ENCODE data around the gene NTHL1. TPM values are rescaled to one million over a fixed set of nuclear protein-coding genes. Genes with fewer than 3 reads are reported as not detected.

The NTHL1 gene
- total RNA-seq, 1 experiment from 2014 or later, result 32.8 TPM

GRCh38 chr16:2079311-2079800, 31.7 kb upstream of the NTHL1 start:
- peaks cover 58% of the 10 kb centered on the region for H3K36me3 Mint-ChIP-seq (ENCODE audit: insufficient read depth, unreplicated experiment)
- no peaks in the 10 kb centered on the region for H3K4me1 Mint-ChIP-seq (ENCODE audit: low read depth, unreplicated experiment)
- intact Hi-C loops (cut with micrococcal nuclease; ENCODE audit: unreplicated experiment), result no loop called here
- no peak overlapping the region for H3K4me3 Mint-ChIP-seq (ENCODE audit: low read depth, unreplicated experiment)
- H3K9me3 Mint-ChIP-seq (ENCODE audit: low read depth, unreplicated experiment), result no peaks in the 10 kb centered on the region
- no peaks in the 10 kb centered on the region for H3K27me3 Mint-ChIP-seq (ENCODE audit: unreplicated experiment)
- TF ChIP-seq, protein P1, sequence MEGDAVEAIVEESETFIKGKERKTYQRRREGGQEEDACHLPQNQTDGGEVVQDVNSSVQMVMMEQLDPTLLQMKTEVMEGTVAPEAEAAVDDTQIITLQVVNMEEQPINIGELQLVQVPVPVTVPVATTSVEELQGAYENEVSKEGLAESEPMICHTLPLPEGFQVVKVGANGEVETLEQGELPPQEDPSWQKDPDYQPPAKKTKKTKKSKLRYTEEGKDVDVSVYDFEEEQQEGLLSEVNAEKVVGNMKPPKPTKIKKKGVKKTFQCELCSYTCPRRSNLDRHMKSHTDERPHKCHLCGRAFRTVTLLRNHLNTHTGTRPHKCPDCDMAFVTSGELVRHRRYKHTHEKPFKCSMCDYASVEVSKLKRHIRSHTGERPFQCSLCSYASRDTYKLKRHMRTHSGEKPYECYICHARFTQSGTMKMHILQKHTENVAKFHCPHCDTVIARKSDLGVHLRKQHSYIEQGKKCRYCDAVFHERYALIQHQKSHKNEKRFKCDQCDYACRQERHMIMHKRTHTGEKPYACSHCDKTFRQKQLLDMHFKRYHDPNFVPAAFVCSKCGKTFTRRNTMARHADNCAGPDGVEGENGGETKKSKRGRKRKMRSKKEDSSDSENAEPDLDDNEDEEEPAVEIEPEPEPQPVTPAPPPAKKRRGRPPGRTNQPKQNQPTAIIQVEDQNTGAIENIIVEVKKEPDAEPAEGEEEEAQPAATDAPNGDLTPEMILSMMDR (IDR thresholded peaks at IDR 0.05; ENCODE audit: unreplicated experiment), result no peak
- DNase-seq, result no peak
- H3K27ac Mint-ChIP-seq (ENCODE audit: unreplicated experiment), result no peak overlapping the region
- CTCF ChIA-PET, result no interaction called here
- no TSS peak for BruUV-seq (replicated peaks)

DNA sequence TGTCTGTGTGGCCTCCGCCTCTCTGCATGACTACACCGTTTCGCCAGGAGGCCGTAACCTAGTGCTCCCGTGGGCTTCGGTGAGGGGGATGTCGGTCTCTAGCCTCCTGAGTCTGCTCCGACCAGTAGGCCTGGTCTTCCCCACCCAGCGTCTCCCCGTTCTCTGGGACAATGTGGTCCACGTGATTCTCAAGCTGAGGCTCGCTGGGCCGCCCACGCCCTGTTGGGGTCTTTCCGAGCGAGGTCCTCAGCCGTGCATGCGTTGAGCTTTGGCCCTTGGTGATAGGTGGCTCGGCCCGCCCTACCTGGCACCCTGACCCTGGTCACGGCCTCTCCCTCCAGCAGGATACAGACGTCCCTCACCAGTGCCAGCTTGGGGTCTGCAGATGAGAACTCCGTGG, 31.1 kb upstream of the NTHL1 start:
- DNase-seq, result no peak
- no peak overlapping the region for H3K27ac Mint-ChIP-seq (ENCODE audit: unreplicated experiment)
- CTCF ChIA-PET, result no interaction called here
- H3K4me3 Mint-ChIP-seq (ENCODE audit: low read depth, unreplicated experiment), result no peak overlapping the region
- TF ChIP-seq, protein P1 (IDR thresholded peaks at IDR 0.05; ENCODE audit: unreplicated experiment), result no peak
- no peaks in the 10 kb centered on the region for H3K4me1 Mint-ChIP-seq (ENCODE audit: low read depth, unreplicated experiment)
- peaks cover 57% of the 10 kb centered on the region for H3K36me3 Mint-ChIP-seq (ENCODE audit: insufficient read depth, unreplicated experiment)
- no peaks in the 10 kb centered on the region for H3K27me3 Mint-ChIP-seq (ENCODE audit: unreplicated experiment)
- intact Hi-C loops (cut with micrococcal nuclease; ENCODE audit: unreplicated experiment), result no loop called here
- H3K9me3 Mint-ChIP-seq (ENCODE audit: low read depth, unreplicated experiment), result no peaks in the 10 kb centered on the region
- no TSS peak for BruUV-seq (replicated peaks)

DNA sequence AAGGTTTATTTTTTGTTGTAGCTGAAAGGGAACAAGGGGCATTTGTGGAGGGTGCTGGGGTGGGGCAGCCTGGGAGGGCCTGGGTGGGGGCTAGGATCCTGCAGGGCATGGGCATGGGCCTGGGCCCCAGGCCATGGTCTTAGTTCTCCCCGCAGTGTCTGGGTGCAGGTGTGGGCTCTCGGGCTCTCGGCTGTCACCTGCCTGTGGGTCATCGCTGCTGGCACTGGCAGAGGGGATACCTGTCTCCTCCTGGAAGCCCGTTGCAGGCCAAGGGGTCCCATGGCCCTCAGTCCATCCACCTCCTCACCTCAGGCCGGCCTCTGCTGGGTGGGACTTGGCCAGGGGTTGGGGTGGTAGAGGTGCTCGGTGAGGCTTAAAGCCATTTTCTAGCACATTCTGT, 30.5 kb upstream of the NTHL1 start:
- no peaks in the 10 kb centered on the region for H3K27me3 Mint-ChIP-seq (ENCODE audit: unreplicated experiment)
- DNase-seq, result no peak
- intact Hi-C loops (cut with micrococcal nuclease; ENCODE audit: unreplicated experiment), result no loop called here
- TF ChIP-seq, protein P1 (IDR thresholded peaks at IDR 0.05; ENCODE audit: unreplicated experiment), result no peak
- CTCF ChIA-PET, result no interaction called here
- BruUV-seq (replicated peaks), result no TSS peak
- no peaks in the 10 kb centered on the region for H3K9me3 Mint-ChIP-seq (ENCODE audit: low read depth, unreplicated experiment)
- H3K4me1 Mint-ChIP-seq (ENCODE audit: low read depth, unreplicated experiment), result no peaks in the 10 kb centered on the region
- no peak overlapping the region for H3K27ac Mint-ChIP-seq (ENCODE audit: unreplicated experiment)
- H3K36me3 Mint-ChIP-seq (ENCODE audit: insufficient read depth, unreplicated experiment), result peaks cover 59% of the 10 kb centered on the region
- no peak overlapping the region for H3K4me3 Mint-ChIP-seq (ENCODE audit: low read depth, unreplicated experiment)

GRCh38 chr16:2077696-2078095, 30.1 kb upstream of the NTHL1 start:
- Mint-ChIP-seq H3K4me1 (ENCODE audit: low read depth, unreplicated experiment) (no peaks in the 10 kb centered on the region), H3K27me3 (ENCODE audit: unreplicated experiment) (no peaks in the 10 kb centered on the region), H3K9me3 (ENCODE audit: low read depth, unreplicated experiment) (no peaks in the 10 kb centered on the region), H3K27ac (ENCODE audit: unreplicated experiment) (no peak overlapping the region), H3K4me3 (ENCODE audit: low read depth, unreplicated experiment) (no peak overlapping the region), H3K36me3 (ENCODE audit: insufficient read depth, unreplicated experiment) (peaks cover 59% of the 10 kb centered on the region)
- intact Hi-C loops (cut with micrococcal nuclease; ENCODE audit: unreplicated experiment), result no loop called here
- no peak for DNase-seq
- CTCF ChIA-PET, result interaction anchor here (0.6 kb wide), 1 partner anchor 71 kb away, joined by 3 read pairs; no protein-coding TSS in a partner anchor
- no TSS peak for BruUV-seq (replicated peaks)
- TF ChIP-seq, protein P1 (IDR thresholded peaks at IDR 0.05; ENCODE audit: unreplicated experiment), result no peak
